Activated CD4-positive, alpha-beta memory T cell treated with anti-CD3 and anti-CD28 coated beads for 36 hours (primary cell): ENCODE measurements around the gene EHF. TPM values are rescaled to one million over a fixed set of nuclear protein-coding genes. Genes with fewer than 3 reads are reported as not detected.
A peak's percentile ranks its signal among the peaks of the same experiment; 100 is the strongest.

Source experiments
- CTCF ChIA-PET: fragments of 350-600 bp; sonication (Branson Sonifier 250); formaldehyde crosslinking; loops from one replicate; lab custom pipeline; 2021; ENCODE audit warnings: antibody characterized with exemption, inconsistent platforms; lab: Charles Lee
- POLR2A ChIA-PET: fragments of 350-600 bp; sonication (Branson Sonifier 250); formaldehyde crosslinking; loops from one replicate; lab custom pipeline; 2021; ENCODE audit warnings: antibody characterized with exemption; lab: Charles Lee
- DNase-seq: peaks from one replicate; pipeline ENCODE4 v3.0.0-alpha.2; 2020
- H3K27ac Mint-ChIP-seq: one replicate; pipeline ENCODE4 v1.8.0; 2021; ENCODE audit warnings: mixed read lengths
- H3K27me3 Mint-ChIP-seq: one replicate; pipeline ENCODE4 v1.8.0; 2021; ENCODE audit warnings: mixed read lengths
- H3K36me3 Mint-ChIP-seq: one replicate; pipeline ENCODE4 v1.8.0; 2021; ENCODE audit warnings: mixed read lengths
- H3K4me1 Mint-ChIP-seq: one replicate; pipeline ENCODE4 v1.8.0; 2021; ENCODE audit warnings: low read depth, mixed read lengths
- H3K4me3 Mint-ChIP-seq: one replicate; pipeline ENCODE4 v1.8.0; 2021; ENCODE audit warnings: mild to moderate bottlenecking, mixed read lengths
- H3K9me3 Mint-ChIP-seq: one replicate; pipeline ENCODE4 v1.8.0; 2021; ENCODE audit warnings: mixed read lengths
- intact Hi-C: fragments of 100-400 bp; cut with micrococcal nuclease; formaldehyde crosslinking; loops from one replicate; pipeline ENCODE4 v1.15.1; 2023
- total RNA-seq, 2 experiments: library from RNA; stranded (reverse); gene quantifications; one replicate each; pipeline ENCODE4 v1.2.3, GENCODE V29; 2021

Gene EHF
- total RNA-seq, 2 experiments from 2014 or later: not detected

DNA sequence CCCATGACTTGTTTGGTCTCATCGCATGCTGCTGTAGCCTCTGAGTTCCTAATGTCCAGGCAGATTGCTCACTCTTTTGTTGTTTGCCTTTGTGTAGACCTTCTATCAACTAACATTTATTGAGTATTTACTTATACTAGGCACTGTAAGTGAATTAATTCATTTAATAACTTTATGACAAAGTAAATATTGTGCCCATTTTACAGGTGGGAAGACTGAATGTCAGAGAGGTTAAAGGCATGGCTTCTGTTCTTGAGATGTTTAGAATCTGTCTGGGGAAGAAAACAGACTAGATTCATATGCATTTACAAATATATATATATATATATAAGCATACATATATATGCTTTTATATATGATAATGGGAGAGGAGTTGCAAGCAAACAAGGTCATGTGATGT, 27.1 kb downstream of the EHF start:
- Mint-ChIP-seq H3K36me3 (no peaks in the 10 kb centered on the region), H3K27me3 (peaks cover 41% of the 10 kb centered on the region), H3K4me1 (peaks cover 30% of the 10 kb centered on the region), H3K9me3 (no peaks in the 10 kb centered on the region), H3K27ac (no peak overlapping the region), H3K4me3 (no peak overlapping the region)
- DNase-seq: no peak
- intact Hi-C loops: no loop called here
- ChIA-PET POLR2A (no interaction called here), CTCF (interaction anchor here (0.6 kb wide), 1 partner anchor 84 kb away, joined by 3 read pairs; no protein-coding TSS in a partner anchor)

DNA sequence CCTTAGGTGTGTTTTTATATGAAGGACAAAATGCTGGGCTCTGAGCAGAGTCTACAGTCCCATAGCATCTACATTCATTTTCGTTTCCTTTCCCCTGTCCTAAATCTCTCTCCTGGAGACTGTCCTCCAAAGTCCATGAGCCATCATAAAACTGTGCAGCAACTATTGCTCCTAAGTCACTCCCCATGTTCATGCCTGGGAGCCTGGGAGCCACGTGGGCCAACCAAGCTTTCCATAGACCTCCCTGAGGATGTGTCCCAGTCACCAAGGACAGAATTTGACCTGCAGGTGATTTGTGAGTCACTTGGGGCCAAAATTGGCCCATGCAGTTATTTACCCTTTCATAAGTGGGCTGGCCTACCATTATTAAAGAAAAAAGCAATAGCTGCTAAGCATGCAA, 28.7 kb downstream of the EHF start:
- H3K27ac Mint-ChIP-seq: peak overlapping the region; percentile 32
- H3K4me3 Mint-ChIP-seq: no peak overlapping the region
- H3K9me3 Mint-ChIP-seq: no peaks in the 10 kb centered on the region
- peaks cover 42% of the 10 kb centered on the region for H3K4me1 Mint-ChIP-seq
- H3K36me3 Mint-ChIP-seq: no peaks in the 10 kb centered on the region
- intact Hi-C loops: no loop called here
- H3K27me3 Mint-ChIP-seq: peaks cover 40% of the 10 kb centered on the region
- ChIA-PET POLR2A (interaction anchor here (1.0 kb wide), 1 partner anchor 36 kb away, joined by 6 read pairs; no protein-coding TSS in a partner anchor), CTCF (interaction anchor here (1.0 to 1.6 kb wide), 5 partner anchors 9 to 743 kb away, joined by 3 to 5 read pairs (median 4); no protein-coding TSS in a partner anchor)
- DNase-seq: no peak

DNA sequence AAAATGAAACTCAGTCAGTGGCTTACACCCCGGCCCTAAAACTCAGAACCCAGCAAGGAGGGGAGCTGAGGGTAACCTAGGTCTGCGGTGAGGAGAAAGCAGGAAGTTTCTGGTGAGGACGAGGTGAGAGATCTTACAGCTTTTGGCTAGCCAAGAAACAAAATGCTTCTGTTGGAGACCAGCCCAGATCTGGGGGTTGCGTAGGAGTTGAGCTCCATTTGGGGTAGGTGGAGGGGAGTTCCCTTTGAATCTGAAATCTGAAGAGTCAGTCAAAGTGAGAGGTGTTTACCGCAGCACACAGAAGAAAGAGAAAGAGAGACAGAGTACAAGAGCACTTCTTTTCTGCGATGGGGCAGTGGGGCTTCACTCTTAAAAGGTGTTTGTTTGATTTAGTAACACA, 29.6 kb downstream of the EHF start:
- POLR2A ChIA-PET: interaction anchor here (0.7 to 1.0 kb wide), 3 partner anchors 37 to 415 kb away, joined by 3 to 6 read pairs (median 4); no protein-coding TSS in a partner anchor

DNA sequence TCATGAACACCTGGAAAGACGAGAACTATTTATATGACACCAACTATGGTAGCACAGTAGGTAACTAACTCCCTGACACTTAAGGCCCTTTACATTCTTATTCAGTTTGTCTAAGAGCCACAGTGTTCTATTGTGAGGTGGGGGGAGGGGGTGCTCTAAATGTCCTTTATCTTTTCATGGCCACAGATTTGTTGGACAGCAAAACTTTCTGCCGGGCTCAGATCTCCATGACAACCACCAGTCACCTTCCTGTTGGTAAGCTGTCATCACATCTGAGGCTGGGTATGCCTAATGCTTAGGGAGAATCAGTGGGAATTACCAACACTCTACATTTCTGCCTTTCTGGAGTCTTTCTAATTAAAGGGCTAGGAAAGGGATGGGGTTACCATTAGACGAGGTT, 30.7 kb downstream of the EHF start:
- intact Hi-C loops: loop anchor here (2.0 to 10.0 kb wide), 6 partner anchors 33 to 741 kb away; no protein-coding TSS in a partner anchor
- DNase-seq: no peak
- ChIA-PET CTCF (interaction anchor here (1.0 kb wide), 1 partner anchor 38 kb away, joined by 5 read pairs; no protein-coding TSS in a partner anchor), POLR2A (no interaction called here)
- Mint-ChIP-seq H3K9me3 (no peaks in the 10 kb centered on the region), H3K27ac (no peak overlapping the region), H3K4me1 (peaks cover 48% of the 10 kb centered on the region), H3K36me3 (no peaks in the 10 kb centered on the region), H3K27me3 (peaks cover 43% of the 10 kb centered on the region), H3K4me3 (no peak overlapping the region)

More for the DNA sequence above, 29.6 kb downstream of the EHF start:
- Mint-ChIP-seq H3K9me3 (no peaks in the 10 kb centered on the region), H3K4me1 (peaks cover 48% of the 10 kb centered on the region), H3K27ac (peak overlapping the region; percentile 70), H3K36me3 (no peaks in the 10 kb centered on the region), H3K4me3 (peak overlapping the region; percentile 55), H3K27me3 (peaks cover 42% of the 10 kb centered on the region)
- CTCF ChIA-PET: interaction anchor here (1.0 to 1.6 kb wide), 7 partner anchors 10 to 742 kb away, joined by 3 to 5 read pairs (median 4); no protein-coding TSS in a partner anchor
- peak; percentile 95 for DNase-seq
- intact Hi-C loops: loop anchor here (1.0 to 10.0 kb wide), 14 partner anchors 16 to 756 kb away; partner anchors contain the start of genes APIP and PDHX

DNA sequence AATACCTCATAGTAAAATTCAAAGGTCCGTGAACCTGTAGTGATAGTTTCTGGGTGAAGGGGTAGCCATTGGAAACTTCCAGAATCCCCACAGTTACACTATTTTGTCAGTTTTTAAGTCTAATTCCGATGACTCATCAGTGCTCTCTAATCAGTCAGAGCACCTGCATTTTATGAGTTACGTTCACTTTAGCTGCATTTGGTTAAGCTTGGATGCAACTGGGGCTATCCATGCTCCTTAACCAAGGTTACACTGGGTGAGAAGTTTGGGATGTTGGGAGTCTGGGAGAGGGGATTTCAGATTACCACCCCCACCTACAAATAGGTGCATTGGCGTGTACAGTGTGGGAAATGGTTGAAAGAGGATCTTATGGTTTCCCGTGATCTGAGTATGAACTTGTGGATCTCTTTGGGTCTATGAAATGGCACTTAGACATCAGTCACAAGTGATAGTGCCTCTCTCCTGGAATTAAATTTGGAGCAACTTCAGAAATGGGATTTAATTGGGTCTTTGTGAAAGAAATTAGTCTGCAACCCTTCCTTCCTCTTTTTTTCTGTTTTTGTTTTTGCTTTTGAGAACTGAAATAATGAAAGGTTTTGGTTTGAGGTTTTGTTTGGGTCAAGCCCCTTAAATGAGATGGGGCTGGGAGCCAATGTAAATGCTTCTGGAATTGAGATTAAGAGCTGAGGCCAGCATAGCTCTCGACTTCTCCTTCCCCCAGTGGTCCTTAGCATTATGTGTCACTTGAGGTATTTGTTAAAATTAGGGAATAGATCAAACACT, 31.5 kb downstream of the EHF start:
- Mint-ChIP-seq H3K36me3 (no peaks in the 10 kb centered on the region), H3K27ac (no peak overlapping the region), H3K4me1 (peaks cover 48% of the 10 kb centered on the region), H3K4me3 (no peak overlapping the region), H3K9me3 (no peaks in the 10 kb centered on the region), H3K27me3 (peaks cover 44% of the 10 kb centered on the region)
- POLR2A ChIA-PET: no interaction called here
- no peak for DNase-seq
- intact Hi-C loops: loop anchor here (5.0 to 10.0 kb wide), 4 partner anchors 248 to 740 kb away; no protein-coding TSS in a partner anchor
- CTCF ChIA-PET: interaction anchor here (1.0 kb wide), 1 partner anchor 39 kb away, joined by 5 read pairs; no protein-coding TSS in a partner anchor

DNA sequence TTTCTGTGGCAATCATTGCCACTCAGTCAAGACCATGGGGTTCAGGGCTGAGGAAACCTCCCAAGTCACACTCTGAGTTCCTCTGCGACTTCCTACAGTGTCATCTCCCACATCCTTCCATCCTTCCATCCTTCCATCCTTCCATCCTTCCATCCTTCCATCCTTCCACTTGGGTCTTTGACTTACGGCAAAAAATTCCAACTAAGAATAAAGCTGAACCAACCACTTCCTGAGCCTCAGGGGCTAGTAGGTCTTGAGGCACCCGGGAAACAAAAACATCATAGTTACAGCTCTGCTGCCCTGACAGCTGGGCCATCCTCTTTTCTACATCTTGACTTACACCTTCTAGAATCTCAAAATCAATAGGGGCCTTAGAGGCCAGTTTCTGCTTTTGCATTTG, 32.1 kb downstream of the EHF start:
- Mint-ChIP-seq H3K27me3 (peaks cover 38% of the 10 kb centered on the region), H3K4me1 (peaks cover 48% of the 10 kb centered on the region), H3K9me3 (no peaks in the 10 kb centered on the region), H3K4me3 (no peak overlapping the region), H3K36me3 (no peaks in the 10 kb centered on the region), H3K27ac (no peak overlapping the region)
- intact Hi-C loops: loop anchor here (5.0 to 10.0 kb wide), 4 partner anchors 248 to 739 kb away; no protein-coding TSS in a partner anchor
- CTCF ChIA-PET: interaction anchor here (1.1 to 1.7 kb wide), 2 partner anchors 9 to 67 kb away, joined by 3 to 8 read pairs; no protein-coding TSS in a partner anchor
- DNase-seq: no peak
- POLR2A ChIA-PET: no interaction called here

DNA sequence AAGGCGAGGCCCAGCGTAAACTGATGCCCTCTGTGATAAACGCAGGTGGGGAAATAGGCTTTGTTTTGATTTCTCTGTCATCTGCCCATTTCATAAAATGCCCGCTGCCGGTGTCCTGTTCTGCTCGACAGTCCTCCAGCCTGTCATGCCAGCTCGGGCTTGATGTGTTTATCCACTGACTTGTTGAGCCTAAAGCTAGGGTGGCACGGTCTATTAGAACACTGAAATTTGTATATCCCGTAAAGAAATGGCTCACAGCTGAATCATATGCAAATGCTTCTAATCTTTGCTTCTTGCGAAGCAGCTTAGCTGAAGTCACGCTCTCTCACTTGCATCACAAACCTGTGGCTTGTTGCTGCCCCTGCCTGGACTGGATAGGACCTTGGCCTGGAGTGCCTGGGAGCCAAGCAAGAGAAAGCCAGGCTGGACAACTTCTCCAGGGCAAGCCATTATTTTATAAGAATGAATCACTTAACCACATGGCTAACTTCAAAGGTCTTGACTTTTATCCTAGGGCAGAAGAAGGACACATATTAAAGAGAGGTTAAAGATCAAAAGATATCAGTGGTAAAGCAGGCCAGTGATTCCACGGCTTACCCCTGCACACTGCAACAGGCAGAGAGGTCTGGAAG, 33.1 kb downstream of the EHF start:
- H3K27me3 Mint-ChIP-seq: peaks cover 44% of the 10 kb centered on the region
- H3K36me3 Mint-ChIP-seq: no peaks in the 10 kb centered on the region
- no peak overlapping the region for H3K4me3 Mint-ChIP-seq
- DNase-seq: peak; percentile 47
- peaks cover 48% of the 10 kb centered on the region for H3K4me1 Mint-ChIP-seq
- H3K27ac Mint-ChIP-seq: no peak overlapping the region
- no peaks in the 10 kb centered on the region for H3K9me3 Mint-ChIP-seq
- CTCF ChIA-PET: interaction anchor here (1.1 to 1.7 kb wide), 2 partner anchors 10 to 68 kb away, joined by 3 to 8 read pairs; no protein-coding TSS in a partner anchor
- POLR2A ChIA-PET: no interaction called here
- intact Hi-C loops: loop anchor here (1.0 to 10.0 kb wide), 5 partner anchors 68 to 738 kb away; no protein-coding TSS in a partner anchor

DNA sequence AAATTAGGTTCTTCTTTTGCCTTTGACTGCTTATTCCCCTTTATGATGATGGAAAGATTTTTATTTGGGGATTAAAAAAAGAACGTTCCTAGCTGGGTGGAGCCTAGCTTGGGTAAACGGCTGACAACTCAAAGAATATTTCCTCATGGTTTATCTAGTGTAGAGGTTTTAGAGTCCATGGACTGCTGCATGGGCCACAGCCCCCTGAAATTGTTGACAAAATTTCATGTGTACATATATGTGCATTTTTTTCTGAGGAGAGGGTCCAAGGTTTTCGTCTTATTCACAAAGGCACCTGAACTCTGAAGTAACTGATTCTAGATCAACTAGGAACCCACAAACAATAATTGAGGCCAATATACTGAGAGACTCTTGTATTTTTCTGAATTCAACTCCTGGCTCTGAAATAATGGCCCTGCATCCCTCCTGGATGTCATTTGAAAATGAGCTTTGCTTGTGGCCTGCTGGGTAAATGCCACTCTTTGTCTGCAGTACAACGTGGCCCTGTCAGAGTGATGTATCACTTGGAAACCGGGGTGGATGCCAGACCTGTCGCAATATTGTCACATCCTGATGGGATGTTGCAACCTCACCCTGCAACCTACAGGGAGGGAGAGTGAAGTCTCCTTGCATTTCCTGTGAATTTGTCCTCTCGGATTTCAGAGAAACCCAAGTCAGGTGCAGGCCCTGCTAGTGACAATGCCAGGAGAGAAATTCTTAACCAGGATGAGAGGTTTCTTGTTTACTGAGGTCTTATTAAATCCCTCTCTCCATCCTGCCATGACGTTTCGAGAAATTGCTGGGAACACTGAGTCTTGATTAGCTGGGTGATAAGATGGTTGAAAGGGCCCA, 33.8 kb downstream of the EHF start:
- Mint-ChIP-seq H3K27ac (no peak overlapping the region), H3K27me3 (peaks cover 48% of the 10 kb centered on the region), H3K4me3 (no peak overlapping the region), H3K9me3 (no peaks in the 10 kb centered on the region), H3K36me3 (no peaks in the 10 kb centered on the region), H3K4me1 (peaks cover 45% of the 10 kb centered on the region)
- ChIA-PET POLR2A (interaction anchor here (0.7 kb wide), 1 partner anchor 28 kb away, joined by 3 read pairs; no protein-coding TSS in a partner anchor), CTCF (interaction anchor here (1.7 kb wide), 1 partner anchor 68 kb away, joined by 8 read pairs; no protein-coding TSS in a partner anchor)
- DNase-seq: no peak
- intact Hi-C loops: loop anchor here (1.0 to 10.0 kb wide), 5 partner anchors 68 to 738 kb away; no protein-coding TSS in a partner anchor

DNA sequence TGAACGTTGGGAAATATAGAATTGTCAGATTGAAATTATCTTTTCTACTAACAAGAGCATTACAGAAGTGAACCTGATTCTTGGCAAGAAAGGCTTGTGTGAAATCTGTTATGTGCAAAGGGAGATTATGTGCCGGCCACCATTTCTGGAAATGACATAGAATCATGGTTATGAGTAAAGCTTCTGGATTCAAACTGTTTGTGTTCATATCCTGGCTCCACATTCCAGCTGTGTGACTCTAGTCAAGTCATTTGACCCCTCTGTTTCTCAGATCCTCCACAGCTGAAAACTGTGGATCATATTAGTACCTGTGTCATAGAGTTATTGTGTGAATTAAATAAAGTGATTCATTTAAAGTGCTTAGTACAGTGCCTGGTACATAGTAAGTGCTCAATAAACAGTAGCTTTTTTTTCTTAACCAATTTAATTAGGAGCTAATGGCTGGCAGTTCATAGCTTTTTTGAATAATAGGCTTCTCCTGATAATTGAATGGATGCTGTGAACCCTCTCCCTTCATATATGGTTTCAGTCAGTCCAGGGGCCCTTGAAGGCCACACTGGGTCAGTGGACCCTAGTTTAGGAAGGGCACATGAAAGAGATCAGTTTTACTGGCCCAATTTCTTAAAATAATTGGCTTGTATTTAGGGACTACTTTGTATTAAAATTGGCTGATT, 34.6 kb downstream of the EHF start:
- intact Hi-C loops: loop anchor here (10.0 kb wide), 1 partner anchor 251 kb away; no protein-coding TSS in a partner anchor
- DNase-seq: no peak
- Mint-ChIP-seq H3K4me1 (peaks cover 38% of the 10 kb centered on the region), H3K4me3 (no peak overlapping the region), H3K36me3 (no peaks in the 10 kb centered on the region), H3K27ac (no peak overlapping the region), H3K27me3 (peaks cover 49% of the 10 kb centered on the region), H3K9me3 (no peaks in the 10 kb centered on the region)
- CTCF ChIA-PET: no interaction called here
- POLR2A ChIA-PET: interaction anchor here (0.7 kb wide), 1 partner anchor 29 kb away, joined by 3 read pairs; no protein-coding TSS in a partner anchor

DNA sequence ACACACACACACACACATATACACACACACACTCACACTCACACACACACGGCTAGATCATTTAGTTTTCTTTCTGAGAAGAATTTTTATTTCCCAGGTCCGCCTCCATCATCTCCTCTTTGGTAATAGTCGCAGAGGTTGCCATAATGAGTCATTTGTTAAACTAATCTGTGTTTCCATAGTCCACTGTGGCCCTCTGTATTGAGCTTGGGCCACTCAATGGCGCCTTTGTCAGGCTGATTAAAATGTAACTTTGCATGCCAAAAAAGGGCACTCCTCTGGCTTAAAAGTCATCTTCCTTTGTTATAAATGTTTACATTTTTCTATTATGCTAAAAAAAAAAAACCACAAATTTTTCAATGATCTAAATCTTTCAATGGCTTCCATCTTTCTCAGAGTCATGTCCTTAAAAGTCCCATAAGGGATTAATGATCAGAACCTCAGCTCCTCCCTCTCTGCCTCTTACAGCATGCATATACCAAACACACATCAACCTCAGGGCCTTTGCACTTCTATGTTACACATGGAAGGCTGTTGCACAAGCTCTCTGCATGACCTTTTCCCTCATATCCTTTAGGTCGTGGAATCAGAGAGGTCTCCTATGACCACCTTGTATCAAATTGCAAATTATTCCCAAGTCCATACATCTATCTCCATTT, 35.3 kb downstream of the EHF start:
- peaks cover 32% of the 10 kb centered on the region for H3K4me1 Mint-ChIP-seq

More for the DNA sequence above, 35.3 kb downstream of the EHF start:
- H3K27ac Mint-ChIP-seq: no peak overlapping the region
- H3K4me3 Mint-ChIP-seq: no peak overlapping the region
- intact Hi-C loops: loop anchor here (10.0 kb wide), 1 partner anchor 251 kb away; no protein-coding TSS in a partner anchor
- ChIA-PET CTCF (no interaction called here), POLR2A (no interaction called here)
- H3K36me3 Mint-ChIP-seq: no peaks in the 10 kb centered on the region
- H3K27me3 Mint-ChIP-seq: peaks cover 56% of the 10 kb centered on the region
- H3K9me3 Mint-ChIP-seq: no peaks in the 10 kb centered on the region
- no peak for DNase-seq
